GM18526 (cell line): ENCODE data around the gene EYS.

Experiments used
- POLR2A ChIP-seq: IDR thresholded peaks from 3 replicates; pipeline ENCODE4 v1.6.1; 2011; ENCODE audit not compliant: insufficient read length; ENCODE audit errors: extremely low read depth

The EYS gene

DNA sequence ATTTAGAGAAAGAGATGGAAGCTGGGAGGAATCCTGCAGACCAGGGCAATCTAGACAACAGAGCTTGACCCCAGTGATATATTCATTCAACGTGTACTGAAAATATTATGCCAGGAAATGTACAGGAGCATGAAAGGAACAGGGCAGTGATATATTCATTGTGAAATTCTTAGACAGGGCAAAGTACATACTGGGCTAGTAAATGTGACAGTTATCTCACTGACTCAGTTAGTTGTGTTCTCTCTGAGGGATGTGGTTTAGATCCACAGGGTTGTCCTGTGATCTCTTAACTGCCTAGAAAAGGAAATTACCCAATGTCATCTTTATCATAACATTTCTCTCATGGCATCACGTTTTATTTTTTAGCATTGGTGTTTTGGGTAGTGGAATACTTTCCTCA, 891.3 kb downstream of the EYS start:
- TF ChIP-seq POLR2A = no peak

DNA sequence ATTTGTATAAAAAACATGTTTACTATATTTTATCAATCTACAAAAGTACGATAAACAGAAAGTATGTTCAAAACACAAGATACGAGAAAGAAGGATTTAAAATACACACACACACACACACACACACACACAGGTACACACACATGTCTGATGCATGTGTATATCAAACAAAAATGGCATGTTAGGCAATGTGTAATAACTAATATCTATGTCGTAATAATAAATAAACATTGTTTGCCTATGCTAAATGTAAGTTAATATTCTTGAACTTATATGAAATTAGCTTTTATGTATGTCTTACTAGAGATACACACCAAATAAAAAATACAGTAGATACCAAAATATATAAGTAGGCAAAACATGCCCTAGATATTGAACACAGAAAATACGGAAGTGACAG, 894.9 kb downstream of the EYS start:
- no peak for TF ChIP-seq POLR2A

GRCh38 chr6:64811119-64811518, 895.9 kb downstream of the EYS start:
- no peak for TF ChIP-seq POLR2A

- no peak for TF ChIP-seq POLR2A
Measured at GRCh38 chr6:64807785-64808184, 899.2 kb downstream of the EYS start.

- TF ChIP-seq POLR2A = no peak
Measured at GRCh38 chr6:64803470-64804166, 903.4 kb downstream of the EYS start.

DNA sequence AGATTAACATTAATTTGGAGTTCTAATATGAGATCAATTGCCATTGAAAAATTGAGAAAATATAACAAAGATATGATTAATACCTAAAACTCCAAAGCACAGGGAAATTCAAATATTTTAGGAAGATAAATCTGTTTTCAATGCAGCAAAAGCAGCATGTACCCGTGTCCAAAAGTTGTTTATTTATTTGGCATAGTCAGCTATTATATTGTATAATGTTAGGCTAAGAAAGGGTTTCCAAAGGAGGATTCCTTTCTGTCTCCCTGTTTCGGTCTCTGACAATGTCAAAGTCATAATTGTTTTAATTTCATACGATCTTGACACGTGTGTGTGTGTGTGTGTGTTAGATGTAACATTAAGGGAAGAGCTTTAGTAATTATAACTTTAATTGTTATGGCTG, 914.5 kb downstream of the EYS start:
- no peak for TF ChIP-seq POLR2A

GRCh38 chr6:64789476-64789875, 917.5 kb downstream of the EYS start:
- no peak for TF ChIP-seq POLR2A

DNA sequence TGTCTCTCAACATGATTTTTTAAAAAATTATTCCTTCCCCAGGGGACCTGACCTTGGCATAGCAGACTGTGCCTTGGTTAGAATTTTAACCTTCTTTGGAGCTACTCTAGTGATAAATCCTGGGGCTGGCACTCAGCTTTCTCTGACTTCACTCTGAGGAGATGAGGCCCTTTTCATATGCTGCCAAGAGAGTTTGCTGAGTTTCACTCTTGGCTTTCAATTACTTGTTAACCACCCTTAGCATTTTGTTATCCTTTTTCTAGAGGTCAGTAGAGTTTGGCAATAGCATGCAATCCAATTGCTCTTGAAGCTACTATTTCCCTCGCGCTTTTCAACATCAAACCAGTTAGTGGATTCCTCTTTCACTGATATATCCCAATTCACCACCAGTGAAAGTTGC, 920.3 kb downstream of the EYS start:
- TF ChIP-seq POLR2A = no peak

DNA sequence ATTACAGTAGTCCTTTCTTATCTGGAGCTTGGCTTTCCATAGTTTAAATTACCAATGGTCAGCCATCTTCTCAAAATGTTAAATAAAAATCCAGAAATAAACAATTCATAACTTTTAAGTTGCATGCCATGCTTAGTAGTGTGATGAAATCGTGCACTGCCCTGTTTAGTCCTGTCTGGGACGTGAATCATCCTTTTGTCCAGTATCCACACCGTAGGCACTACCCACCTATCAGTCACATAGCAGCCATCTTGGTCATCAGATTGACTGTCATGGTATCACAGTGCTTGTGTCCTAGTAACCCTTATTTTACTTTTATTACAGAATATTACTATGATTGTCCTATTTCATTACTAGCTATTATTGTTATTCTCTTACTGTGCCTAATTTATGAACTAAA, 924.1 kb downstream of the EYS start:
- no peak for TF ChIP-seq POLR2A

- TF ChIP-seq POLR2A = no peak
Measured at GRCh38 chr6:64777941-64778785, 928.9 kb downstream of the EYS start.

DNA sequence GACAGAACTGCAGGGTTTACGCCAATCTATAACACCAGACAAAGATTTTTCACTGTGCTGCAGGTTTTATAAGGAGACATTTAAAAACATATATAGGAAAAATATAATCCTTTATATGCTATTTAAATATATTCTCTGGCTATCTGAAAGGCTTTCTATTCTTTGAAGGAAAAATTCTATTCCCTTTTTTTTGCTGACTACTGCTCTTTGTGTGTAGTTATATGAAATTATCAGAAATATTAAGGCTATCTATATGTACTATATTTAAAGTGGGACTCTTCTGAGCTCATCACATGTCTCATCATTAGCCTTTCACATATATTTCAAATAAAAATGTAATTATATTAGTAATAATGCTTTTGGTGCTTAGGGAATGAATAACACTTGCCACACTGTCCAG, 930.7 kb downstream of the EYS start:
- no peak for TF ChIP-seq POLR2A

- TF ChIP-seq POLR2A = no peak
Measured at GRCh38 chr6:64774881-64775280, 932.1 kb downstream of the EYS start.

DNA sequence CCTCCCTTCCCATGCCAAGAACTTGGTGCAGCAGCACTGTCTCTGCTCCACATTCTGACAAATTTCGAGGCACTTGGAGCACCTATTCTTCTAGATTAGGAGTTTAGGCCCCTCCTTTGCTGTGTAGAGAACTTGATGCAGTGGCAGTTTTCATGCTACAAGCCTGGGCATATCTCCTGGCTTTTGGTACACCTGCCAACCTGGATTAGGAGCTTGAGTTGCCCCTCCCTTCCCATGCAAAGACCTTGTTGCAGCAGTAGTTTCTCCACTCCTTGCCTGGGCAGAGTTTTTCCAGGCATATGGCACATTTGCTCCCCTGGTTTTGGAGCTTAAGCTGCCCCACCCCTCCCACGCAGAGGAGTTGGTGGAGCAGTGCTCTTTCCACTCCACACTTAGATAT, 956.1 kb downstream of the EYS start:
- TF ChIP-seq POLR2A = no peak

DNA sequence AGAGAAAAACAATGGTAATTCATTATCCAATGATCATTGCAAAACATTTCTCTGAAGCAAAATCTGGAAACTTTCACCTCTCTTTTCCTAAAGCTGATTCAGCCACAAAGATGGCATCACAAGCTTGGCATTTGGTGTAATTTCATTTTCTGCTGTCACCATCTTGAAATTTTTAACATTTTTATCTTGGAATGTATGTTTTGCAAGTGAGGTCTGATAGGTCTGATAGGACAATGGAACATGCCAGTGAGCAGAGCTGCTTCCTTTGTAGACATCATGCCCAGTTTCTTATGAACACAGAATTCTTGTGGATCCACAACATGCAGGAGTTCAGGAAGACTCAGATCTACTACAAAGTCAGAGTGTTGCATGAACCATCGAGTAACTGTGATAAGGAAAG, 969.6 kb downstream of the EYS start:
- TF ChIP-seq POLR2A = no peak

DNA sequence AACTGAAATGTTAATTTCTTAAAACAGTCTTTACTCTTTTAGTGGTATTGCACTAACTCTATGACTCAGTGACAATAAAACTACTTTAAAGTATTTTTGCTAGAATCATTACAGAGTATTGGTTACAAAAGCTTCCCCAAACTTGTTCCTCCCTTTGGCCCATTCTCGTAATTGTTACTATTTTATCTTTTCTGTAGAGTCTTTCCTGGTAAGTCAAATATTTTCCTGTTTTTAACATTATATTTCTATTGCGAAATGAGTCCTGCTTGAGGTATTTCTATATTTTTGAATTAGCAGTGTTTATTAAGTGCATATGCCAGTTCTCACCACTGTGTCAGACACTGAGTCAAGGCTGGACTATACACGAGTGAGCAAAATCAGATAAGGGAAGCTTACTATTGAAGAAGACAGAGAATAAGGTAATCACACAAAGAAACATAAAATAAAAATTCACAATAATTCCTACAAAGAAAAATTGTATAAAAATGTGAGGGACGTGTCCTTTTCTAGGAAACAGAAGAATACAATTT, 970.5 kb downstream of the EYS start:
- no peak for TF ChIP-seq POLR2A

- TF ChIP-seq POLR2A = no peak
Measured at GRCh38 chr6:64733433-64733832, 973.6 kb downstream of the EYS start.
